Suprapubic skin (tissue), 4 donors: ENCODE results near the gene TIPARP. TPM values are rescaled to one million over a fixed set of nuclear protein-coding genes. Genes with fewer than 3 reads are reported as not detected.
"Not testable (repeated sequence)": the region's sequence is repeated elsewhere in the genome, so short reads cannot be mapped to it uniquely, and the experiment has no call there.

Source experiments
- DNase-seq, 2 donors: peaks; one replicate each; pipeline ENCODE4 v3.0.0-alpha.2; 2019; ENCODE audit warnings: low spot score in 2 of 2
- H3K27ac ChIP-seq: fragments of 200-600 bp; sonication (generic); one replicate; pipeline ENCODE4 v1.5.1; 2019
- H3K27me3 ChIP-seq: fragments of 200-600 bp; sonication (generic); one replicate; pipeline ENCODE4 v1.5.1; 2019
- H3K36me3 ChIP-seq: fragments of 200-600 bp; sonication (generic); one replicate; pipeline ENCODE4 v1.5.1; 2019
- H3K4me1 ChIP-seq: fragments of 200-600 bp; sonication (generic); one replicate; pipeline ENCODE4 v1.5.1; 2019
- H3K4me3 ChIP-seq: fragments of 200-600 bp; sonication (generic); one replicate; pipeline ENCODE4 v1.5.1; 2019; ENCODE audit warnings: mild to moderate bottlenecking
- H3K9me3 ChIP-seq: fragments of 200-600 bp; sonication (generic); one replicate; pipeline ENCODE4 v1.5.1; 2019
- EP300 ChIP-seq: sonication (generic); formaldehyde crosslinking; IDR thresholded peaks from one replicate; pipeline ENCODE4 v1.6.1; 2017; ENCODE audit warnings: antibody characterized with exemption
- POLR2A ChIP-seq, 2 donors: fragments of 450-650 bp; IDR thresholded peaks; one replicate each; pipeline ENCODE4 v1.6.1; 2017; ENCODE audit warnings: antibody characterized with exemption in 2 of 2, mild to moderate bottlenecking in 2 of 2, moderate library complexity in 2 of 2
- POLR2AphosphoS5 ChIP-seq, 3 donors: sonication (generic); formaldehyde crosslinking; IDR thresholded peaks; one replicate each; pipeline ENCODE4 v1.6.1; 2017; ENCODE audit warnings: antibody characterized with exemption in 3 of 3
- WGBS: methylation state at CpG from one replicate; pipeline ENCODE4 v1.1.5; 2018; 5-methylcytosine and 5-hydroxymethylcytosine counted together
- total RNA-seq, 4 donors: library from RNA; depleted of rRNA; stranded (reverse); fragments of >200 nt; gene quantifications; one replicate each; pipeline ENCODE4 v1.1.0, GENCODE V29; 2016
- TF ChIP-seq, protein P1 (sequence below), 2 donors: fragments of 200-600 bp in 1 of 2; fragments of 450-650 bp in 1 of 2; sonication (generic) in 1 of 2; IDR thresholded peaks; one replicate each; pipeline ENCODE4 v1.5.1; 2016 to 2019; ENCODE audit warnings: antibody characterized with exemption in 2 of 2, mild to moderate bottlenecking in 1 of 2, moderate library complexity in 1 of 2

TIPARP gene
- total RNA-seq, 4 donors from 2014 or later: 85.5 to 152 (median 140) TPM

DNA sequence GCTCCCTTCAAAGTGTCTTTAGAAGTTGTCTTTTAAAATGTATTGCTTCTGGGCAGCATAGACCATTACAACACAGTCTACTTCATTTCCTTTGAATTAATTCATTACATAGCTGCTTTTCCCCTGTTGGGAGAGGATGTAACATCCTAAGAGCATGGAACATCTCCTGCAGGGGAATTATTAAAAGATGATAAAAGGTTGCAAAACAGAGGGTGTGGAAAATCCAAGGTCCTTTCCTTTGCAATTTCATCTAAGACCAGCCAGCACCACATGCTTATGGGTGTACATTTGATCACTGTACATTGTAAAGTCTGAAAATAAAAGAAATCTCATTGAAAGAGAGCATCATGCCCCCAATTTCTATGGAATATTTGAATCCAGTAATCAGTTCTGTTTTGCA lies 57.4 kb downstream of the TIPARP start:
- H3K4me1 ChIP-seq: no peaks in the 10 kb centered on the region
- H3K36me3 ChIP-seq: no peaks in the 10 kb centered on the region
- H3K27me3 ChIP-seq: no peaks in the 10 kb centered on the region
- H3K4me3 ChIP-seq: no peak overlapping the region
- TF ChIP-seq, protein P1, sequence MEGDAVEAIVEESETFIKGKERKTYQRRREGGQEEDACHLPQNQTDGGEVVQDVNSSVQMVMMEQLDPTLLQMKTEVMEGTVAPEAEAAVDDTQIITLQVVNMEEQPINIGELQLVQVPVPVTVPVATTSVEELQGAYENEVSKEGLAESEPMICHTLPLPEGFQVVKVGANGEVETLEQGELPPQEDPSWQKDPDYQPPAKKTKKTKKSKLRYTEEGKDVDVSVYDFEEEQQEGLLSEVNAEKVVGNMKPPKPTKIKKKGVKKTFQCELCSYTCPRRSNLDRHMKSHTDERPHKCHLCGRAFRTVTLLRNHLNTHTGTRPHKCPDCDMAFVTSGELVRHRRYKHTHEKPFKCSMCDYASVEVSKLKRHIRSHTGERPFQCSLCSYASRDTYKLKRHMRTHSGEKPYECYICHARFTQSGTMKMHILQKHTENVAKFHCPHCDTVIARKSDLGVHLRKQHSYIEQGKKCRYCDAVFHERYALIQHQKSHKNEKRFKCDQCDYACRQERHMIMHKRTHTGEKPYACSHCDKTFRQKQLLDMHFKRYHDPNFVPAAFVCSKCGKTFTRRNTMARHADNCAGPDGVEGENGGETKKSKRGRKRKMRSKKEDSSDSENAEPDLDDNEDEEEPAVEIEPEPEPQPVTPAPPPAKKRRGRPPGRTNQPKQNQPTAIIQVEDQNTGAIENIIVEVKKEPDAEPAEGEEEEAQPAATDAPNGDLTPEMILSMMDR (IDR thresholded peaks at IDR 0.05): no peak
- TF ChIP-seq EP300 (no peak), POLR2A (IDR thresholded peaks at IDR 0.05) (no peak), POLR2AphosphoS5 (IDR thresholded peaks at IDR 0.05) (no peak)
- H3K27ac ChIP-seq: no peak overlapping the region
- DNase-seq: no peak
- H3K9me3 ChIP-seq: no peaks in the 10 kb centered on the region

DNA sequence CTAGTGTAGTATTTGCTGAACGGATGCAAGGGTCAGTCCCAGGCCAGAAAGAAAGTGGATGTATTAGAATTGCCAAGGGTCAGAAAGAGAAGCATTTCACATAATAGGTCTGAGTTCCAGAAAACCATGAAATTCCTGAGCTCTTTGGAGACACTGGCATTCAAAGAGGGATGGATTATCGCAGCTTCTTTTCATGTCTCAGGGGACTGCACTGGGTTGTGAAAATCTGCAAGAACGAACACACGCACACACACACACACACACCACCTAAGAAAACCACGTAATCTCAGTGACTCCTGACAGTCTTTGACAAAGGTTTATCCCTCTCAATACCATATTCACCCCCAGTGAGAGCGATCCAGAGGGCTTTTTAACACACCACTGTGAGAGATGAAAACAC lies 57.9 kb downstream of the TIPARP start:
- no peaks in the 10 kb centered on the region for H3K27me3 ChIP-seq
- no peaks in the 10 kb centered on the region for H3K9me3 ChIP-seq
- H3K27ac ChIP-seq: no peak overlapping the region
- 73% methylated on average over 6 of the region's 6 CpGs for WGBS
- no peaks in the 10 kb centered on the region for H3K4me1 ChIP-seq
- no peak for DNase-seq
- no peaks in the 10 kb centered on the region for H3K36me3 ChIP-seq
- H3K4me3 ChIP-seq: no peak overlapping the region
- TF ChIP-seq, protein P1 (IDR thresholded peaks at IDR 0.05): no peak
- TF ChIP-seq EP300 (no peak), POLR2AphosphoS5 (IDR thresholded peaks at IDR 0.05) (no peak), POLR2A (IDR thresholded peaks at IDR 0.05) (no peak)

DNA sequence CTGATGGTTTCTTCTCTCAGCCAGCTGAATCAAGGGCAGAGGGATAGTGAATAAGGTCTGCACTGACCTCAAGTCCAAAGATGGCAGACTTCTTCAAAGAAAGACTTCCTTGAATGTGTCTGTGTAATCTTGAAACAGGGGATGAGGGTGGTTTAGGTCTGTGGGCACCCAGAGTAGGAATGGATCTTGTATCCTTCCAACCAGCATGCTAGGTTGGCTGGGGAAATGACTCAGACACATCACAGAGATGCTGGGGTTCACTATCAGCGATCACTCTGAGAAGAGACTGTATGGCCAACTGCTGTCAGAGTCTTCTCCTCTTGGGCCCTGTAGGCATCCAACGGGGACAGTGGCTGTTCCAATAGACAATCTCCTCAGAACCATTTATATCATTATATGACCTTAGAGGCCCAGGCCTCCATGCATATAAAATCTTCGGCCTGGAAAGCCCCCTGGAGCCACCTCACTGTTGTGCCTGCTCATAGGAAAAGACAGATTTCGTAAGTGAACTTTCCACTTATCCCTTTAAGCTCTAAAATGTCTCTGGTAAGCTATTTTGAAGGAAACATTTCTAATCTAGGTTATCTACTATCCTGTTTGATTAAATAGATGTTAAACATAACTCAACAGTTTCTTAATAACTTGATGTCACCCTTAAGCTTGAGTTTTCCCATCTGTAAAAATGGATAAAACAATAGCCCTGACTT lies 58.5 kb downstream of the TIPARP start:
- Histone ChIP-seq H3K27me3 (no peaks in the 10 kb centered on the region), H3K9me3 (no peaks in the 10 kb centered on the region), H3K36me3 (no peaks in the 10 kb centered on the region), H3K4me1 (no peaks in the 10 kb centered on the region), H3K4me3 (no peak overlapping the region), H3K27ac (no peak overlapping the region)
- DNase-seq: no peak
- 90% methylated on average over 4 of the region's 4 CpGs for WGBS
- TF ChIP-seq POLR2A (IDR thresholded peaks at IDR 0.05) (no peak), EP300 (no peak), POLR2AphosphoS5 (IDR thresholded peaks at IDR 0.05) (no peak)
- TF ChIP-seq, protein P1 (IDR thresholded peaks at IDR 0.05): no peak

DNA sequence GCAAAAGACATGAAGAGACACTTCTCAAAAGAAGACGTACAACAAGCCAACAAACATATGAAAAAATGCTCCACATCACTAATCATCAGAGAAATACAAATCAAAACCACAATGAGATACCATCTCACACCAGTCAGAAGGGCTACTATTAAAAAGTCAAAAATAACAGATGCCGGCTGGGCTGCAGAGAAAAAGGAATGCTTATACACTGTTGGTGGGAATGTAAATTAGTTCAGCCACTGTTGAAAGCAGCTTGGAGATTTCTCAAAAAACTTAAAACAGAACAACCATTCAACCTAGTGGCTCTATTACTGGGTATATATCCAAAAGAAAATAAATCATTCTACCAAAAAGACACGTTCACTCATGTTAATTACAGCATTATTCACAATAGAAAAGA lies 60.3 kb downstream of the TIPARP start:
- 43% methylated on average over 3 of the region's 3 CpGs for WGBS
- not testable (repeated sequence) for H3K4me3 ChIP-seq, DNase-seq, H3K36me3 ChIP-seq, H3K27ac ChIP-seq, H3K4me1 ChIP-seq, H3K27me3 ChIP-seq, H3K9me3 ChIP-seq

DNA sequence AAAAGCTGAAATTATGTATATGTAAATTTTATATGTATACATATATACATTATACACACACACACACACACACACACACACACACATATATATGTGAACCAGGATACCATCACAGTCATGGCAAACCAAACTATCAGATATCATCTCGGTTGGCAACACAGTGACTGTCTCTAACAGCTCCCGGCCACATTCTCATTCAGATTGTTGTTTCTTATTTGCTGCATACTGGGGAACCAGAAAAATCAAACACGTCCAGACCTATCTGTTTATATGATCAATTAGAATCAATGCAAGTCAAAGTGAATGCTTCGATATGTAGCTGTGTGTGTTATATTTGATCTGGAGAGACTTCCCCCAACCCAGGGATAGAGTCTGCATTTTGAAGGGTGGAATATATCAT lies 61.1 kb downstream of the TIPARP start:
- no peak for DNase-seq
- TF ChIP-seq, protein P1 (IDR thresholded peaks at IDR 0.05): no peak
- TF ChIP-seq POLR2A (IDR thresholded peaks at IDR 0.05): no peak
- TF ChIP-seq POLR2AphosphoS5 (IDR thresholded peaks at IDR 0.05): no peak
- TF ChIP-seq EP300: no peak
- H3K27me3 ChIP-seq: no peaks in the 10 kb centered on the region
- H3K4me3 ChIP-seq: no peak overlapping the region
- no peaks in the 10 kb centered on the region for H3K9me3 ChIP-seq
- no peaks in the 10 kb centered on the region for H3K4me1 ChIP-seq
- WGBS: 53% methylated on average over 4 of the region's 4 CpGs
- no peaks in the 10 kb centered on the region for H3K36me3 ChIP-seq
- H3K27ac ChIP-seq: no peak overlapping the region

DNA sequence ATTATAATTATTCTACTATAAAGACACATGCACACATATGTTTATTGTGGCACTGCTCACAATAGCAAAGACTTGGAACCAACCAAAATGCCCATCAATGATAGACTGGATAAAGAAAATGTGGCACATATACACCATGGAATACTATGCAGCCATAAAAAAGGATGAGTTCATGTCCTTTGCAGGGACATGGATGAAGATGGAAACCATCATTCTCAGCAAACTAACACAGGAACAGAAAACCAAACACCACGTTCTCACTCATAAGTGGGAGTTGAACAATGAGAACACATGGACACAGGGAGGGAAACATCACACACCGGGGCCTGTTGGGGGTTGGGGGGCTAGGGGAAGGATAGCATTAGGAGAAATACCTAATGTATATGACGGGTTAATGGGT lies 62.7 kb downstream of the TIPARP start:
- H3K27me3 ChIP-seq, H3K36me3 ChIP-seq: not testable (repeated sequence)
- WGBS: 98% methylated on average over 3 of the region's 3 CpGs

More for the DNA sequence above, 62.7 kb downstream of the TIPARP start:
- not testable (repeated sequence) for DNase-seq, H3K27ac ChIP-seq, H3K4me3 ChIP-seq, H3K4me1 ChIP-seq, H3K9me3 ChIP-seq
